GM12891 (cell line): Measurements from ENCODE around the gene PTPN7.

Experiments used
- PAX5 ChIP-seq: IDR thresholded peaks from 2 replicates; pipeline ENCODE4 v1.6.1; 2011; ENCODE audit warnings: low read length, moderate library complexity, mild to moderate bottlenecking; ENCODE audit not compliant: insufficient read depth, severe bottlenecking
- POLR2A ChIP-seq: IDR thresholded peaks from 2 replicates; pipeline ENCODE4 v1.6.1; 2011; ENCODE audit warnings: low read depth, low read length, control low read depth
- POLR2AphosphoS5 ChIP-seq: IDR thresholded peaks from 2 replicates; pipeline ENCODE4 v1.6.1; 2011; ENCODE audit warnings: low read depth, low read length, control low read depth
- POU2F2 ChIP-seq: IDR thresholded peaks from 2 replicates; pipeline ENCODE4 v1.6.1; 2011; ENCODE audit warnings: low read depth, mild to moderate bottlenecking, control low read depth, low read length, moderate library complexity
- SPI1 ChIP-seq: IDR thresholded peaks from 2 replicates; pipeline ENCODE4 v1.6.1; 2011; ENCODE audit warnings: low read depth, low read length, control low read depth
- TAF1 ChIP-seq: IDR thresholded peaks from 2 replicates; pipeline ENCODE4 v1.6.1; 2011; ENCODE audit warnings: low read depth, low read length, control low read depth

GRCh38 chr1:202200669-202201068 is 40.3 kb upstream of the PTPN7 start:
- no peak for TF ChIP-seq POLR2AphosphoS5
- no peak for TF ChIP-seq TAF1
- TF ChIP-seq POLR2A: no peak
- TF ChIP-seq SPI1: no peak
- no peak for TF ChIP-seq PAX5
- no peak for TF ChIP-seq POU2F2
